K562 (cell line): ENCODE results near the gene RGS14. TPM values are rescaled to one million over a fixed set of nuclear protein-coding genes. Genes with fewer than 3 reads are reported as not detected.

Source experiments
- ATAC-seq: fragments of 200-7000 bp; cut with Tn5 transposase; 3 replicates; pipeline ENCODE4 v1.9.1; 2020; ENCODE audit warnings: moderate library complexity
- BruUV-seq: library from RNA; stranded (reverse); fragments of 400-500 nt; replicated peaks from 2 replicates; lab custom pipeline; 2021; lab: Mats Ljungman, UMichigan
- CTCF ChIA-PET: fragments of 300-600 bp; formaldehyde crosslinking; extraction: SDS; loops from one replicate; lab custom pipeline; 2021; ENCODE audit warnings: low intra/inter-chr PET ratio; lab: Yijun Ruan, JAX
- POLR2A ChIA-PET: fragments of 300-600, 350-650 bp; sonication (Branson Sonifier 250); formaldehyde crosslinking; extraction: SDS; loops from one replicate; lab custom pipeline; 2021; ENCODE audit warnings: antibody characterized with exemption, inconsistent platforms; lab: Yijun Ruan, JAX
- DNase-seq, 4 experiments: peaks; one replicate each; pipeline versions ENCODE4 v3.0.0 to v3.0.0-alpha.2; 2011 to 2018; ENCODE audit warnings: low spot score in 3 of 4, mixed read lengths in 3 of 4; ENCODE audit errors: extremely low read depth in 1 of 4
- FAIRE-seq: peaks from 2 replicates; lab custom pipeline; 2011; peaks lifted over from hg19 to GRCh38; lab: Jason Lieb, UNC
- H2AFZ ChIP-seq: 2 replicates; pipeline ENCODE4 v1.6.0; 2011; ENCODE audit warnings: low read depth, low read length, control low read depth, inconsistent platforms
- H3K27ac ChIP-seq: fragments of 200-600 bp; 3 replicates; pipeline ENCODE4 v1.8.0; 2011; ENCODE audit warnings: low read depth, mild to moderate bottlenecking, control low read depth, inconsistent platforms, low read length, moderate library complexity, mixed read lengths; ENCODE audit errors: extremely low read depth
- H3K27me3 ChIP-seq, 2 experiments: fragments of 300-600 bp in 1 of 2; 2 replicates in 1 of 2; 3 replicates in 1 of 2; pipeline versions ENCODE4 v1.6.0 to v1.8.0; 2011; ENCODE audit warnings: inconsistent platforms in 2 of 2, low read length in 2 of 2, mild to moderate bottlenecking in 1 of 2, mixed read lengths in 1 of 2, moderate library complexity in 1 of 2; ENCODE audit not compliant: control insufficient read depth in 2 of 2, insufficient read depth in 2 of 2
- H3K36me3 ChIP-seq: fragments of 300-600 bp; 3 replicates; pipeline ENCODE4 v1.8.0; 2011; ENCODE audit warnings: mild to moderate bottlenecking, low read length, inconsistent platforms; ENCODE audit not compliant: control insufficient read depth, insufficient read depth
- H3K4me1 ChIP-seq, 2 experiments: fragments of 200-600 bp in 1 of 2; replicated peaks in 1 of 2; 2 replicates in 1 of 2; 3 replicates in 1 of 2; pipeline versions ENCODE4 v1.5.1 to v1.8.0; 2011; ENCODE audit warnings: inconsistent platforms in 2 of 2, low read length in 2 of 2, mild to moderate bottlenecking in 1 of 2, mixed read lengths in 1 of 2, moderate library complexity in 1 of 2; ENCODE audit not compliant: control insufficient read depth in 2 of 2, insufficient read depth in 2 of 2
- H3K4me2 ChIP-seq: 2 replicates; pipeline ENCODE4 v1.6.1; 2011; ENCODE audit warnings: low read length, control low read depth, inconsistent platforms, mixed read lengths; ENCODE audit not compliant: insufficient read depth
- H3K4me3 ChIP-seq: fragments of 200-600 bp; sonication (generic), shearing (Covaris generic); 2 replicates; pipeline ENCODE4 v1.5.1; 2016; ENCODE audit warnings: control low read depth, inconsistent platforms
- H3K79me2 ChIP-seq: fragments of 200-600 bp; 3 replicates; pipeline ENCODE4 v1.8.0; 2011; ENCODE audit warnings: low read length, inconsistent platforms; ENCODE audit not compliant: control insufficient read depth, insufficient read depth
- H3K9ac ChIP-seq, 2 experiments: 2 replicates each; pipeline versions ENCODE4 v1.6.0 to v1.6.1; 2011; ENCODE audit warnings: low read depth in 2 of 2, low read length in 2 of 2, control low read depth in 1 of 2, inconsistent platforms in 1 of 2, mild to moderate bottlenecking in 1 of 2, mixed read lengths in 1 of 2; ENCODE audit not compliant: insufficient read depth in 1 of 2
- H3K9me1 ChIP-seq: one replicate; pipeline ENCODE4 v1.6.0; 2011; ENCODE audit warnings: inconsistent platforms, mild to moderate bottlenecking, low read length, moderate library complexity; ENCODE audit not compliant: control insufficient read depth, insufficient read depth
- H3K9me3 ChIP-seq: replicated peaks from 2 replicates; pipeline ENCODE4 v1.5.1; 2011; ENCODE audit warnings: low read depth, low read length, inconsistent platforms; ENCODE audit not compliant: control insufficient read depth, insufficient read depth
- H4K20me1 ChIP-seq: replicated peaks from 2 replicates; pipeline ENCODE4 v1.6.1; 2011; ENCODE audit warnings: low read length, inconsistent platforms, mixed read lengths; ENCODE audit not compliant: control insufficient read depth, insufficient read depth
- ETV5 ChIP-seq: sonication (generic); formaldehyde crosslinking; IDR thresholded peaks from 2 replicates; pipeline ENCODE4 v1.4.0; 2020; ENCODE audit warnings: low read depth, mild to moderate bottlenecking, missing genetic modification reagents
- MTA3 ChIP-seq: fragments of 450-650 bp; formaldehyde crosslinking; IDR thresholded peaks from 2 replicates; pipeline ENCODE4 v1.6.1; 2017; ENCODE audit warnings: mild to moderate bottlenecking, borderline replicate concordance
- MXI1 ChIP-seq: IDR thresholded peaks from 2 replicates; pipeline ENCODE4 v1.6.1; 2011; ENCODE audit warnings: low read depth, mild to moderate bottlenecking, improper control_type of control experiment, low read length
- VEZF1 ChIP-seq: fragments of 200-800 bp; sonication (Bioruptor generic); IDR thresholded peaks from 2 replicates; pipeline ENCODE4 v1.6.1; 2017; ENCODE audit warnings: missing genetic modification characterization, missing compliant biosample characterization
- ZBTB17 ChIP-seq: fragments of 450-650 bp; formaldehyde crosslinking; IDR thresholded peaks from 2 replicates; pipeline ENCODE4 v1.4.0; 2020; ENCODE audit warnings: mild to moderate bottlenecking
- ZBTB26 ChIP-seq: fragments of 450-650 bp; formaldehyde crosslinking; IDR thresholded peaks from 2 replicates; pipeline ENCODE4 v1.4.0; 2022; ENCODE audit warnings: missing genetic modification characterization
- ZNF263 ChIP-seq: sonication (generic); formaldehyde crosslinking; IDR thresholded peaks from 2 replicates; pipeline ENCODE4 v1.8.0; 2022; ENCODE audit warnings: mild to moderate bottlenecking, missing genetic modification reagents, borderline replicate concordance
- ZNF830 ChIP-seq: fragments of 250-450 bp; sonication (Bioruptor Pico); IDR thresholded peaks from 2 replicates; pipeline ENCODE4 v1.5.0; 2021; ENCODE audit warnings: mild to moderate bottlenecking
- WGBS: fragments of 100-300 bp; shearing (Covaris generic); methylation state at CpG from one replicate; pipeline ENCODE4 v1.1.6; 2016; ENCODE audit warnings: low coverage, mixed read lengths; ENCODE audit not compliant: insufficient coverage; ENCODE audit errors: missing lambda C conversion rate; 5-methylcytosine and 5-hydroxymethylcytosine counted together
- in situ Hi-C: fragments of 300-500 bp; cut with MboI; formaldehyde crosslinking; loops from 4 replicates; pipeline ENCODE4 v1.15.0; 2018; ENCODE audit warnings: inconsistent platforms, mixed read lengths
- intact Hi-C: fragments of 100-400 bp; cut with micrococcal nuclease; formaldehyde crosslinking; loops from 2 replicates; pipeline ENCODE4 v1.14.2; 2022
- polyA plus RNA-seq, 8 experiments: library from polyadenylated mRNA; depleted of rRNA in 4 of 8; stranded (reverse) in 5 of 8; unstranded in 3 of 8; fragments of >200 nt; fragmentation: Nextera tagmentation in 2 of 8; fragmentation: Illumina TruSeq in 1 of 8; extraction: Ambion mirVana in 2 of 8; extraction: Trizol in 1 of 8; gene quantifications; 2 replicates each; pipeline versions ENCODE4 v1.2.1 to v1.2.3, GENCODE V29; 2011 to 2014; ENCODE audit warnings: inconsistent platforms in 1 of 8, missing spikeins in 1 of 8
- total RNA-seq, 7 experiments: library from RNA; depleted of rRNA in 6 of 7; stranded (reverse); fragments of >200 nt in 6 of 7; fragmentation: Illumina TruSeq in 2 of 7; extraction: Trizol in 2 of 7; gene quantifications; 2 replicates each; pipeline versions ENCODE4 v1.2.1 to v1.2.3, GENCODE V29; 2011 to 2021; ENCODE audit warnings: low replicate concordance in 1 of 7
- TF ChIP-seq, protein P1 (sequence below): fragments of 450-650 bp; formaldehyde crosslinking; IDR thresholded peaks from 2 replicates; pipeline ENCODE4 v1.4.0; 2020; ENCODE audit warnings: mild to moderate bottlenecking, mixed read lengths
- TF ChIP-seq, protein P2 (sequence below): fragments of 250-450 bp; sonication (Bioruptor Pico); IDR thresholded peaks from 2 replicates; pipeline ENCODE4 v1.5.0; 2021
- TF ChIP-seq, protein P3 (sequence below): sonication (generic); formaldehyde crosslinking; IDR thresholded peaks from 2 replicates; pipeline ENCODE4 v1.8.0; 2023; ENCODE audit warnings: mild to moderate bottlenecking, missing genetic modification reagents

The RGS14 gene
- total and polyA plus RNA-seq, 9 of the 15 experiments (the other 6 are each of a cell fraction or from before 2014, with no cell fraction given) = 0.28 to 75.9 (median 34.5) TPM

DNA sequence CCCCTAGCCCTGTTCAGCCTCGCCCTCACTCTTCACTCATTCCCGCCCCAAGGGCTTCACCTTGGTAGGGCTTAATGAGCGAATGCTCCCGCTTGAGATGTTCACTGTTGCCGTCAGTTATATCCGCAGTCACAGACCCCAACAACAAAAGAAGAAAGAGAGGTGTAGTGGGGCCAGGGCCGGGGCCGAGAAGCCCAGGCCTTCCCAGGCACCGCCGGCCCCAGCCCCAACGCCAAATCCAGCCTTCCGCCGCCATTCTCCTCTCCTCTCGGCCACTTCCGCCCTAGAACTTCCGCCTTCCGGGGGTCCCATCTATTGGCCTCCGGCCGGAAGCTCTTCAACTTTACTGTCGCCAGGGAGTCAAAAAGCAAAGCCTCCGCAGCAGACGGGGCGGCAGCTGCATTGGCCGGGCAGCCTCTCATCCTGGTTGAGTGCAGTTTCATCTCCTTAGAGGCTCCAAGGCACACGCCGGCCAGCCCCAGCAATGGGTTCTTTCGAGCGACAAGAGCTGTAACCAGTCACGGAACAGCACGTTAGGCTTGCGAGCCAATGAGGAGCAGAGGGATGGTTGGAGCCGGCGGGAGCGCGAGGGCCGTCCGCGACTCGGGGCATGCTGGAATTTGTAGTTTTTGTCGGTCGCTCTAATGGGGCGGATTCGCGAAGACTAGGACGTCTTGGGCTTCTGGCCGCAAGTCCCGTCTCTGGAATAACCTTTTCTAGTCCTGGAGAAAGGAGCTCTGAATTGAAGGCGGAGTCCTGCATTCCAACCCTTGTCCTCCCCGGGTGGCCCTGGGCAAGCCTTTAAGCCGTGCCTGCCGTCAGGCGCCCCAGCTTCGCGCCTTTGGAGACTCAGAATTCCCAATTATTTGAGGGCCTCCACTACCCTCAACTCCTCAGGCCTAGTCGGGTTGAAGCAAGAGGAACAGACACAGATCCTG is 6.1 kb upstream of the RGS14 start, which contains the start of gene LMAN2 (continued):
- peak; percentile 61; the same call in 1 of the 2 replicates for TF ChIP-seq ZBTB26

DNA sequence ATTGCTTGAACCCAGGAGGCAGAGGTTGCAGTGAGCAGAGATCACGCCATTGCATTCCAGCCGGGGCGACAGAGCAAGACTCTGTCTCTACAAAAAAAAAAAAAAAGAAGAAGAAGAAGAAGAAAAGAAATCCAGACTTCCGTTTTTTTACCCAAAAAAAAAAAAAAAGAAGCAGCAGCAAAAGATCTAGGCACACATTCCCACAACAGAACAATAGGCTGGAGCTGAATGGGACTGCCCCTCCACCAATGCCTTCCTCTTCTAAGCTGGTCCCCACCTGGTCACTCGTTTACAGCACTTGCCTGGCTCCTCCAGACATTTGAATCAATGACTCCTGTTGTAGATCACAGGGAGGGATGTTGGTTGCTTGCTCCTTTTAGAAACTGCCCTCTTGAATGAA is 4.6 kb upstream of the RGS14 start:
- no peak overlapping the region for H3K9ac ChIP-seq
- H4K20me1 ChIP-seq = no peaks in the 10 kb centered on the region
- no peak overlapping the region for H3K4me3 ChIP-seq
- intact Hi-C loops = no loop called here
- no peak for ATAC-seq
- peaks cover 19% of the 10 kb centered on the region; the same call in 2 of the 3 replicates for H3K36me3 ChIP-seq
- no peak for FAIRE-seq
- H3K4me1 ChIP-seq = peaks cover 15 to 32% of the 10 kb centered on the region in 2 experiments; a peak in 4 of 5 replicates
- no peaks in the 10 kb centered on the region for H3K9me1 ChIP-seq
- DNase-seq = no peak
- no peak overlapping the region for H2AFZ ChIP-seq
- H3K27me3 ChIP-seq = no peaks in the 10 kb centered on the region
- POLR2A ChIA-PET = interaction anchor here (1.0 to 3.4 kb wide), 2 partner anchors 8 to 74 kb away, joined by 3 to 18 read pairs; no protein-coding TSS in a partner anchor
- CTCF ChIA-PET = no interaction called here
- no TSS peak for BruUV-seq
- in situ Hi-C loops = no loop called here
- 18% methylated on average over 1 of the region's 5 CpGs for WGBS
- no peak overlapping the region for H3K27ac ChIP-seq
- no peak overlapping the region for H3K4me2 ChIP-seq
- peaks cover 34% of the 10 kb centered on the region for H3K79me2 ChIP-seq
- 0 out of 2 replicates have a peak, but pooled peaks cover 3% of the 10 kb centered on the region for H3K9me3 ChIP-seq
- TF ChIP-seq MXI1 (no peak), ZNF830 (CRISPR knock-in tag) (no peak), ZBTB17 (CRISPR knock-in tag) (no peak), ZNF263 (CRISPR knock-in tag) (no peak), MTA3 (no peak), VEZF1 (CRISPR knock-in tag) (no peak), ETV5 (CRISPR knock-in tag) (no peak)
- TF ChIP-seq, protein P1, sequence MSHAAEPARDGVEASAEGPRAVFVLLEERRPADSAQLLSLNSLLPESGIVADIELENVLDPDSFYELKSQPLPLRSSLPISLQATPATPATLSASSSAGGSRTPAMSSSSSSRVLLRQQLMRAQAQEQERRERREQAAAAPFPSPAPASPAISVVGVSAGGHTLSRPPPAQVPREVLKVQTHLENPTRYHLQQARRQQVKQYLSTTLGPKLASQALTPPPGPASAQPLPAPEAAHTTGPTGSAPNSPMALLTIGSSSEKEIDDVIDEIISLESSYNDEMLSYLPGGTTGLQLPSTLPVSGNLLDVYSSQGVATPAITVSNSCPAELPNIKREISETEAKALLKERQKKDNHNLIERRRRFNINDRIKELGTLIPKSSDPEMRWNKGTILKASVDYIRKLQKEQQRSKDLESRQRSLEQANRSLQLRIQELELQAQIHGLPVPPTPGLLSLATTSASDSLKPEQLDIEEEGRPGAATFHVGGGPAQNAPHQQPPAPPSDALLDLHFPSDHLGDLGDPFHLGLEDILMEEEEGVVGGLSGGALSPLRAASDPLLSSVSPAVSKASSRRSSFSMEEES (CRISPR knock-in tag) = no peak
- TF ChIP-seq, protein P2, sequence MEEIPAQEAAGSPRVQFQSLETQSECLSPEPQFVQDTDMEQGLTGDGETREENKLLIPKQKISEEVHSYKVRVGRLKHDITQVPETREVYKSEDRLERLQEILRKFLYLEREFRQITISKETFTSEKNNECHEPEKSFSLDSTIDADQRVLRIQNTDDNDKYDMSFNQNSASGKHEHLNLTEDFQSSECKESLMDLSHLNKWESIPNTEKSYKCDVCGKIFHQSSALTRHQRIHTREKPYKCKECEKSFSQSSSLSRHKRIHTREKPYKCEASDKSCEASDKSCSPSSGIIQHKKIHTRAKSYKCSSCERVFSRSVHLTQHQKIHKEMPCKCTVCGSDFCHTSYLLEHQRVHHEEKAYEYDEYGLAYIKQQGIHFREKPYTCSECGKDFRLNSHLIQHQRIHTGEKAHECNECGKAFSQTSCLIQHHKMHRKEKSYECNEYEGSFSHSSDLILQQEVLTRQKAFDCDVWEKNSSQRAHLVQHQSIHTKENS = no peak
- TF ChIP-seq, protein P3, sequence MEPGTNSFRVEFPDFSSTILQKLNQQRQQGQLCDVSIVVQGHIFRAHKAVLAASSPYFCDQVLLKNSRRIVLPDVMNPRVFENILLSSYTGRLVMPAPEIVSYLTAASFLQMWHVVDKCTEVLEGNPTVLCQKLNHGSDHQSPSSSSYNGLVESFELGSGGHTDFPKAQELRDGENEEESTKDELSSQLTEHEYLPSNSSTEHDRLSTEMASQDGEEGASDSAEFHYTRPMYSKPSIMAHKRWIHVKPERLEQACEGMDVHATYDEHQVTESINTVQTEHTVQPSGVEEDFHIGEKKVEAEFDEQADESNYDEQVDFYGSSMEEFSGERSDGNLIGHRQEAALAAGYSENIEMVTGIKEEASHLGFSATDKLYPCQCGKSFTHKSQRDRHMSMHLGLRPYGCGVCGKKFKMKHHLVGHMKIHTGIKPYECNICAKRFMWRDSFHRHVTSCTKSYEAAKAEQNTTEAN = no peak
